ENCODE results near the gene DCAF11. TPM values are rescaled to one million over a fixed set of nuclear protein-coding genes. Genes with fewer than 3 reads are reported as not detected.

Gene DCAF11
- total and polyA plus RNA-seq, 2 of the 8 experiments (the other 6 are each of a cell fraction or from before 2014, with no cell fraction given), result 60.4 to 63.6 TPM

GRCh38 chr14:24136684-24137528 is 22.3 kb downstream of the DCAF11 start:
- Histone ChIP-seq H2BK20ac (ENCODE audit: low read length) (no peak overlapping the region), H4K8ac (ENCODE audit: extremely low read depth, insufficient read depth, low read length) (no peak overlapping the region), H3K9ac (replicated peaks in 1 of 4; ENCODE audit: extremely low read depth in 1 of 4, low read depth in 3 of 4, low read length in 3 of 4) (peak overlapping the region in 1 of 4 experiments; percentile 13; a peak in 3 of 7 replicates), H2BK5ac (ENCODE audit: low read depth, low read length) (no peak overlapping the region), H2AK5ac (ENCODE audit: low read depth, low read length) (no peak overlapping the region), H3K14ac (ENCODE audit: insufficient read length) (no peak overlapping the region), H3K4me2 (ENCODE audit: insufficient read depth in 1 of 2, low read depth in 2 of 2, low read length in 2 of 2) (peak overlapping the region; percentile 81 to 95), H4K20me1 (replicated peaks in 1 of 2; ENCODE audit: control insufficient read depth in 1 of 2, insufficient read depth in 2 of 2, low read length in 2 of 2) (peaks cover 0 to 1% of the 10 kb centered on the region in 2 experiments), H3K4me3 (ENCODE audit: extremely low read depth in 1 of 4, insufficient read depth in 2 of 4, low read depth in 3 of 4, low read length in 4 of 4) (peak overlapping the region; percentile 79 to 100 (median 84)), H2BK12ac (ENCODE audit: low read depth, low read length) (no peak overlapping the region; the same call in 1 of the 2 replicates), H3K23ac (ENCODE audit: insufficient read length) (no peak overlapping the region), H3K56ac (replicated peaks; ENCODE audit: insufficient read length, low read depth, low read length) (no peak overlapping the region), H3K4me1 (replicated peaks in 1 of 4; ENCODE audit: control insufficient read depth in 3 of 4, insufficient read depth in 4 of 4, low read length in 3 of 4) (peaks cover 0 to 10% (median 7%) of the 10 kb centered on the region in 4 experiments; a peak in 5 of 7 replicates), H3K4ac (replicated peaks; ENCODE audit: insufficient read length, low read depth, low read length) (no peak overlapping the region), H3K18ac (ENCODE audit: extremely low read depth, low read length) (no peak overlapping the region), H3K27me3 (replicated peaks in 1 of 4; ENCODE audit: control insufficient read depth in 3 of 4, extremely low read depth in 1 of 4, insufficient read depth in 3 of 4, low read length in 3 of 4) (no peaks in the 10 kb centered on the region), H2BK15ac (ENCODE audit: low read length) (no peak overlapping the region), H3K79me2 (ENCODE audit: control insufficient read depth in 1 of 2, insufficient read depth in 2 of 2, low read length in 2 of 2) (peaks cover 0 to 12% of the 10 kb centered on the region in 2 experiments; a peak in 2 of 4 replicates), H3K27ac (ENCODE audit: low read depth, low read length) (no peak overlapping the region), H4K5ac (ENCODE audit: insufficient read length, low read depth, low read length) (no peak overlapping the region), H2AFZ (ENCODE audit: low read length) (no peak overlapping the region), H3K23me2 (ENCODE audit: low read depth, low read length) (peaks cover 8% of the 10 kb centered on the region; the same call in 1 of the 2 replicates), H3K79me1 (ENCODE audit: low read depth, low read length) (peaks cover 4% of the 10 kb centered on the region; the same call in 1 of the 2 replicates), H3K36me3 (ENCODE audit: control insufficient read depth in 2 of 4, insufficient read depth in 4 of 4, low read length in 3 of 4) (peaks cover 8 to 25% (median 14%) of the 10 kb centered on the region in 4 experiments; a peak in 6 of 8 replicates), H3K9me3 (ENCODE audit: insufficient read depth in 2 of 2, low read depth in 1 of 2, low read length in 1 of 2) (no peaks in the 10 kb centered on the region), H4K91ac (replicated peaks; ENCODE audit: insufficient read length, low read length) (no peak overlapping the region), H2BK120ac (replicated peaks; ENCODE audit: low read depth, low read length) (no peak overlapping the region)
- CTCF ChIA-PET (ENCODE audit: partially characterized antibody), result interaction anchor here (0.6 to 3.1 kb wide), 12 partner anchors 9 to 101 kb away, joined by 3 to 18 read pairs (median 4); partner anchors contain the start of genes DCAF11, IRF9, NRL and PSME2
- POLR2A ChIA-PET (ENCODE audit: partially characterized antibody), result interaction anchor here (1.0 to 10.5 kb wide), 19 partner anchors 10 to 134 kb away, joined by 3 to 118 read pairs (median 7); partner anchors contain the start of genes CHMP4A, DCAF11, IPO4 and IRF9
- DNase-seq (ENCODE audit: low read depth in 1 of 2, low spot score in 2 of 2) (no peak), FAIRE-seq (no peak)
- WGBS, 2 experiments (ENCODE audit: extremely low coverage in 1 of 2, insufficient coverage in 1 of 2, insufficient read length in 1 of 2, insufficient replicate concordance in 2 of 2, low coverage in 1 of 2, low lambda C conversion rate in 2 of 2, missing lambda C conversion rate in 1 of 2), result 57% methylated on average over 13 of the region's 13 CpGs; no CpG with 5 or more reads in 1 of the 2 experiments
- TF ChIP-seq HDAC2 (IDR thresholded peaks at IDR 0.05; ENCODE audit: borderline replicate concordance in 1 of 2, low read depth in 2 of 2, low read length in 2 of 2) (no peak), POU5F1 (IDR thresholded peaks at IDR 0.05; ENCODE audit: low read depth, low read length) (no peak), JUN (IDR thresholded peaks at IDR 0.05; ENCODE audit: low read depth, low read length) (no peak), BCL11A (IDR thresholded peaks at IDR 0.05; ENCODE audit: low read depth in 2 of 2, low read length in 2 of 2) (no peak), POLR2A (IDR thresholded peaks at IDR 0.05; ENCODE audit: control extremely low read depth in 1 of 2, low read depth in 2 of 2, low read length in 2 of 2) (no peak), BRCA1 (IDR thresholded peaks at IDR 0.05; ENCODE audit: low read depth, low read length) (no peak), TCF12 (IDR thresholded peaks at IDR 0.05; ENCODE audit: low read depth, low read length) (no peak), GABPA (IDR thresholded peaks at IDR 0.05; ENCODE audit: borderline replicate concordance, insufficient read depth, low read length) (no peak), BACH1 (IDR thresholded peaks at IDR 0.05; ENCODE audit: low read length) (no peak), NRF1 (IDR thresholded peaks at IDR 0.05; ENCODE audit: low read depth, low read length) (no peak), SIRT6 (IDR thresholded peaks at IDR 0.05; ENCODE audit: low read length) (no peak), CHD1 (IDR thresholded peaks at IDR 0.05; ENCODE audit: low read depth, low read length) (no peak)

Measured in H1 (cell line).